ENCODE results near the gene RERE. TPM values are rescaled to one million over a fixed set of nuclear protein-coding genes. Genes with fewer than 3 reads are reported as not detected.
A peak's percentile ranks its signal among the peaks of the same experiment; 100 is the strongest.

RERE gene
- total and polyA plus RNA-seq, 2 experiments from 2014 or later: 148 to 170 TPM

- H3K27ac Mint-ChIP-seq: no peak overlapping the region
- TF ChIP-seq CREB1 (CRISPR knock-in tag; IDR thresholded peaks at IDR 0.05; ENCODE audit: low read depth): no peak
- TF ChIP-seq REST (IDR thresholded peaks at IDR 0.05; ENCODE audit: unreplicated experiment): no peak
- TF ChIP-seq ZNF114 (CRISPR knock-in tag; IDR thresholded peaks at IDR 0.05): no peak
- no peak for TF ChIP-seq CTCF (conservative IDR thresholded peaks at IDR 0.05; ENCODE audit: low read depth in 2 of 2)
- TF ChIP-seq STAT1 (IDR thresholded peaks at IDR 0.05; ENCODE audit: unreplicated experiment): no peak
- no peak for TF ChIP-seq EZH2 (IDR thresholded peaks at IDR 0.05; ENCODE audit: low read depth, unreplicated experiment)
- Histone ChIP-seq H3K27ac (ENCODE audit: low read depth) (no peak overlapping the region), H3K79me2 (replicated peaks; ENCODE audit: insufficient read depth) (no peaks in the 10 kb centered on the region), H2AFZ (peak overlapping the region; percentile 28; the same call in 1 of the 2 replicates), H3K4me2 (no peak overlapping the region), H3K4me1 (ENCODE audit: insufficient read depth) (no peaks in the 10 kb centered on the region), H3K27me3 (ENCODE audit: insufficient read depth) (no peaks in the 10 kb centered on the region), H3K36me3 (ENCODE audit: insufficient read depth) (no peaks in the 10 kb centered on the region), H3K4me3 (no peak overlapping the region), H3F3A (replicated peaks; ENCODE audit: low read depth) (no peaks in the 10 kb centered on the region), H4K20me1 (replicated peaks; ENCODE audit: insufficient read depth) (no peaks in the 10 kb centered on the region), H3K9me2 (ENCODE audit: insufficient read depth) (no peaks in the 10 kb centered on the region)
- ATAC-seq (no peak), DNase-seq (ENCODE audit: low spot score) (no peak)
- H3K27me3 Mint-ChIP-seq (ENCODE audit: insufficient read depth, low read depth, poor library complexity): peaks cover 4% of the 10 kb centered on the region
- peaks cover under 1% of the 10 kb centered on the region; the same call in 1 of the 3 replicates for H3K9me3 Mint-ChIP-seq
- H3K4me1 Mint-ChIP-seq: no peaks in the 10 kb centered on the region
- H3K36me3 Mint-ChIP-seq (ENCODE audit: low read depth): peaks cover 2% of the 10 kb centered on the region; the same call in 1 of the 3 replicates
- H3K4me3 Mint-ChIP-seq: no peak overlapping the region
These were observed 18.7 kb upstream of the RERE start for GRCh38 chr1:8835941-8836643.

GRCh38 chr1:8831340-8831739, 13.9 kb upstream of the RERE start:
- Mint-ChIP-seq H3K27me3 (ENCODE audit: insufficient read depth, low read depth, poor library complexity) (peaks cover 15% of the 10 kb centered on the region), H3K9me3 (no peaks in the 10 kb centered on the region), H3K27ac (no peak overlapping the region), H3K36me3 (ENCODE audit: low read depth) (no peaks in the 10 kb centered on the region), H3K4me1 (no peaks in the 10 kb centered on the region), H3K4me3 (no peak overlapping the region)
- H3K4me3 ChIP-seq: no peak overlapping the region
- H3K9me2 ChIP-seq (ENCODE audit: insufficient read depth): no peaks in the 10 kb centered on the region
- no peak overlapping the region for H2AFZ ChIP-seq
- no peaks in the 10 kb centered on the region for H4K20me1 ChIP-seq (replicated peaks; ENCODE audit: insufficient read depth)
- H3K4me2 ChIP-seq: no peak overlapping the region
- H3K4me1 ChIP-seq (ENCODE audit: insufficient read depth): no peaks in the 10 kb centered on the region
- ATAC-seq (peak; percentile 64), DNase-seq (ENCODE audit: low spot score) (peak; percentile 65)
- H3F3A ChIP-seq (replicated peaks; ENCODE audit: low read depth): no peaks in the 10 kb centered on the region
- H3K79me2 ChIP-seq (replicated peaks; ENCODE audit: insufficient read depth): no peaks in the 10 kb centered on the region
- H3K27ac ChIP-seq (ENCODE audit: low read depth): no peak overlapping the region
- no peaks in the 10 kb centered on the region for H3K27me3 ChIP-seq (ENCODE audit: insufficient read depth)
- no peaks in the 10 kb centered on the region for H3K36me3 ChIP-seq (ENCODE audit: insufficient read depth)
- TF ChIP-seq ZNF462 (CRISPR knock-in tag; IDR thresholded peaks at IDR 0.05) (no peak), EZH2phosphoT487 (IDR thresholded peaks at IDR 0.05; ENCODE audit: unreplicated experiment) (no peak)
